ENCODE data around the gene PCBP3.

- TF ChIP-seq MXI1 (IDR thresholded peaks at IDR 0.05; ENCODE audit: borderline replicate concordance, low read depth, low read length) (no peak), NR1H2 (CRISPR knock-in tag; IDR thresholded peaks at IDR 0.05; ENCODE audit: borderline replicate concordance, low read depth) (no peak), CTCF (CRISPR knock-in tag; IDR thresholded peaks at IDR 0.05) (no peak), FOSL2 (CRISPR knock-in tag; IDR thresholded peaks at IDR 0.05) (no peak)
Measured at GRCh38 chr21:45918011-45918410, 274.5 kb downstream of the PCBP3 start.

Measured in HepG2 (cell line).